Fibroblast of lung (primary cell): ENCODE results near the gene MYO19. TPM values are rescaled to one million over a fixed set of nuclear protein-coding genes. Genes with fewer than 3 reads are reported as not detected.

Source experiments
- DNase-seq, 2 donors: peaks; one replicate each; pipeline versions ENCODE4 v3.0.0 to v3.0.0-alpha.2; 2010; ENCODE audit warnings: low read depth in 2 of 2
- H2AFZ ChIP-seq: 2 replicates; pipeline ENCODE4 v1.5.1; 2012; ENCODE audit warnings: low read length, control low read depth, inconsistent platforms
- H3K27ac ChIP-seq: 2 replicates; pipeline ENCODE4 v1.5.1; 2011; ENCODE audit warnings: low read length, control low read depth; ENCODE audit not compliant: insufficient read depth
- H3K27me3 ChIP-seq: 2 replicates; pipeline ENCODE4 v1.5.1; 2011; ENCODE audit warnings: mild to moderate bottlenecking, low read length; ENCODE audit not compliant: control insufficient read depth, insufficient read depth
- H3K36me3 ChIP-seq: 2 replicates; pipeline ENCODE4 v1.5.1; 2011; ENCODE audit warnings: low read length; ENCODE audit not compliant: control insufficient read depth, insufficient read depth
- H3K4me1 ChIP-seq: 2 replicates; pipeline ENCODE4 v1.5.1; 2011; ENCODE audit warnings: low read length; ENCODE audit not compliant: control insufficient read depth, insufficient read depth; ENCODE audit errors: extremely low read depth
- H3K4me2 ChIP-seq: 2 replicates; pipeline ENCODE4 v1.5.1; 2011; ENCODE audit warnings: low read length, control low read depth; ENCODE audit not compliant: insufficient read depth; ENCODE audit errors: extremely low read depth
- H3K4me3 ChIP-seq, 4 experiments: fragments of 200-600 bp in 1 of 4; sonication (generic) in 1 of 4; replicated peaks in 1 of 4; 2 replicates each; pipeline ENCODE4 v1.5.1; 2011 to 2016; ENCODE audit warnings: low read length in 4 of 4, low read depth in 3 of 4, mild to moderate bottlenecking in 3 of 4, control low read depth in 2 of 4, inconsistent platforms in 1 of 4, mixed read lengths in 1 of 4; ENCODE audit not compliant: insufficient read depth in 1 of 4; ENCODE audit errors: control extremely low read depth in 1 of 4
- H3K79me2 ChIP-seq: 2 replicates; pipeline ENCODE4 v1.5.1; 2012; ENCODE audit warnings: mild to moderate bottlenecking, low read length, inconsistent platforms; ENCODE audit not compliant: control insufficient read depth, insufficient read depth
- H3K9ac ChIP-seq: 2 replicates; pipeline ENCODE4 v1.5.1; 2011; ENCODE audit warnings: mild to moderate bottlenecking, low read length, control low read depth; ENCODE audit not compliant: insufficient read depth
- H3K9me3 ChIP-seq: 2 replicates; pipeline ENCODE4 v1.5.1; 2012; ENCODE audit warnings: low read depth, low read length; ENCODE audit not compliant: control insufficient read depth, insufficient read depth
- H4K20me1 ChIP-seq: 2 replicates; pipeline ENCODE4 v1.5.1; 2011; ENCODE audit warnings: low read length; ENCODE audit not compliant: control insufficient read depth, insufficient read depth; ENCODE audit errors: extremely low read depth
- EZH2 ChIP-seq: IDR thresholded peaks from 2 replicates; pipeline ENCODE4 v1.5.1; 2012; ENCODE audit warnings: low read length, control low read depth, mild to moderate bottlenecking; ENCODE audit errors: missing control alignments
- polyA plus RNA-seq, 2 donors: library from polyadenylated mRNA; depleted of rRNA in 1 of 2; stranded (reverse) in 1 of 2; unstranded in 1 of 2; fragments of >200 nt; gene quantifications; 2 replicates each; pipeline ENCODE4 v1.2.1, GENCODE V29; 2011 to 2012; ENCODE audit warnings: missing spikeins in 1 of 2
- total RNA-seq: library from RNA; depleted of rRNA; stranded (reverse); fragments of >200 nt; gene quantifications from 2 replicates; pipeline ENCODE4 v1.2.1, GENCODE V29; 2014
- TF ChIP-seq, protein P1 (sequence below), 2 donors: IDR thresholded peaks in 1 of 2; conservative IDR thresholded peaks in 1 of 2; 1 replicate in 1 of 2; 2 replicates in 1 of 2; pipeline ENCODE4 v1.5.1; 2011 to 2012; ENCODE audit warnings: low read length in 2 of 2, control low read depth in 1 of 2, inconsistent platforms in 1 of 2, low read depth in 1 of 2, mild to moderate bottlenecking in 1 of 2

Gene MYO19
- total and polyA plus RNA-seq, 2 donors (not counting 1 experiment from before 2014, with no cell fraction given), result 18.7 to 31.5 TPM

DNA sequence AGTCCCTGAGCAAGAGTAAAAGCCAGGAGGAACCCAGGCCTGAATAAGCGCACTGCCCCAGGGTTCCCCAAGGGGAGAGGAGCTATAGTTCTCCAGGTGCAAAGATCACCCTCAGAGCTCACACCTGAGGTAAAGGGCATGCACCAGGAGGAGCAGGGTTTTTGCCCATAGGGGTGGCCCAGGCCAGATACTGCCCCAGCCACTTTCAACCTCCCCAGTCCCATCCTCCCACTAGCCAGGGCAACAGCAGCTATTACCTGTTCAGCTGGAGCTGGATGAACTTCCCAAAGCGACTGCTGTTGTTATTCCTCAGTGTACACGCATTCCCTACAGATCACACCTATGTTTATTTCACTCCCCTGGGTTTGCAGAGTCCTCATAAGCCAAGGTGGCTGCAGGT, 19.8 kb downstream of the MYO19 start:
- Histone ChIP-seq H3K27ac (no peak overlapping the region), H3K27me3 (no peaks in the 10 kb centered on the region), H4K20me1 (no peaks in the 10 kb centered on the region), H3K9ac (no peak overlapping the region), H3K9me3 (no peaks in the 10 kb centered on the region), H3K36me3 (peaks cover 7% of the 10 kb centered on the region), H3K4me3 (no peak overlapping the region), H3K4me1 (no peaks in the 10 kb centered on the region), H3K79me2 (no peaks in the 10 kb centered on the region), H2AFZ (no peak overlapping the region), H3K4me2 (no peak overlapping the region)
- DNase-seq, result no peak
- no peak for TF ChIP-seq EZH2
- TF ChIP-seq, protein P1, sequence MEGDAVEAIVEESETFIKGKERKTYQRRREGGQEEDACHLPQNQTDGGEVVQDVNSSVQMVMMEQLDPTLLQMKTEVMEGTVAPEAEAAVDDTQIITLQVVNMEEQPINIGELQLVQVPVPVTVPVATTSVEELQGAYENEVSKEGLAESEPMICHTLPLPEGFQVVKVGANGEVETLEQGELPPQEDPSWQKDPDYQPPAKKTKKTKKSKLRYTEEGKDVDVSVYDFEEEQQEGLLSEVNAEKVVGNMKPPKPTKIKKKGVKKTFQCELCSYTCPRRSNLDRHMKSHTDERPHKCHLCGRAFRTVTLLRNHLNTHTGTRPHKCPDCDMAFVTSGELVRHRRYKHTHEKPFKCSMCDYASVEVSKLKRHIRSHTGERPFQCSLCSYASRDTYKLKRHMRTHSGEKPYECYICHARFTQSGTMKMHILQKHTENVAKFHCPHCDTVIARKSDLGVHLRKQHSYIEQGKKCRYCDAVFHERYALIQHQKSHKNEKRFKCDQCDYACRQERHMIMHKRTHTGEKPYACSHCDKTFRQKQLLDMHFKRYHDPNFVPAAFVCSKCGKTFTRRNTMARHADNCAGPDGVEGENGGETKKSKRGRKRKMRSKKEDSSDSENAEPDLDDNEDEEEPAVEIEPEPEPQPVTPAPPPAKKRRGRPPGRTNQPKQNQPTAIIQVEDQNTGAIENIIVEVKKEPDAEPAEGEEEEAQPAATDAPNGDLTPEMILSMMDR (conservative IDR thresholded peaks at IDR 0.05 in 1 of 2, IDR thresholded peaks at IDR 0.05 in 1 of 2; ENCODE audit: low read depth in 1 of 2, low read length in 2 of 2), result no peak

DNA sequence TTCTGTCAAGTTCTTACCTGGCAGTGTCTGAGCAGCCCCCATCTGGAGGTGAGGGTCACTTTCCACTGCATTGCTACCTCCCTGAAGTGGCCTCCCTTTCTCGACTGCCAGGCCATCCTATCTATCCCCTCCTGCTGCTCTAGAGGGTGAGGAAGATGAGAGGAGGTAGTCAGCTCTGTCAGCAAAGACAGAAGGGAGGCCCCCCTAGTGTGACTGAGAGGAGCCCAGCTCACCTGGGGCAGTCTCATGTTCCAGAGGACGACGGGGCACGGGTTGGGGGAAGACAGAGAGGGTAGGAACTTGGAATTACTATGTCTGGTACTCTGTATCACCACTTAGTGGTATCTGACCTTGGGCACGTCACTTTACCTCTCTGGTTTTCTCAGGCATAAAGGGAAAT, 22.0 kb downstream of the MYO19 start:
- no peak overlapping the region for H3K4me3 ChIP-seq
- TF ChIP-seq, protein P1 (conservative IDR thresholded peaks at IDR 0.05 in 1 of 2, IDR thresholded peaks at IDR 0.05 in 1 of 2; ENCODE audit: low read depth in 1 of 2, low read length in 2 of 2), result no peak
- TF ChIP-seq EZH2, result no peak
- no peak overlapping the region for H3K9ac ChIP-seq
- no peak overlapping the region for H3K27ac ChIP-seq
- no peak overlapping the region for H2AFZ ChIP-seq
- H3K36me3 ChIP-seq, result peaks cover 11% of the 10 kb centered on the region
- H3K79me2 ChIP-seq, result no peaks in the 10 kb centered on the region
- no peaks in the 10 kb centered on the region for H3K27me3 ChIP-seq
- H3K4me1 ChIP-seq, result no peaks in the 10 kb centered on the region
- no peaks in the 10 kb centered on the region for H3K9me3 ChIP-seq
- DNase-seq, result no peak
- H3K4me2 ChIP-seq, result no peak overlapping the region
- H4K20me1 ChIP-seq, result no peaks in the 10 kb centered on the region

GRCh38 chr17:36511216-36511615, 23.5 kb downstream of the MYO19 start:
- no peaks in the 10 kb centered on the region for H3K79me2 ChIP-seq
- H3K9ac ChIP-seq, result no peak overlapping the region
- no peak overlapping the region for H3K27ac ChIP-seq
- H3K36me3 ChIP-seq, result peaks cover 14% of the 10 kb centered on the region
- DNase-seq, result no peak
- H3K4me1 ChIP-seq, result no peaks in the 10 kb centered on the region
- no peak overlapping the region for H3K4me3 ChIP-seq
- H3K9me3 ChIP-seq, result no peaks in the 10 kb centered on the region
- H2AFZ ChIP-seq, result no peak overlapping the region
- no peak overlapping the region for H3K4me2 ChIP-seq
- H4K20me1 ChIP-seq, result no peaks in the 10 kb centered on the region
- no peak for TF ChIP-seq EZH2
- TF ChIP-seq, protein P1 (conservative IDR thresholded peaks at IDR 0.05 in 1 of 2, IDR thresholded peaks at IDR 0.05 in 1 of 2; ENCODE audit: low read depth in 1 of 2, low read length in 2 of 2), result no peak
- H3K27me3 ChIP-seq, result no peaks in the 10 kb centered on the region
